ENCODE results near the gene LY86.

Gene LY86

DNA sequence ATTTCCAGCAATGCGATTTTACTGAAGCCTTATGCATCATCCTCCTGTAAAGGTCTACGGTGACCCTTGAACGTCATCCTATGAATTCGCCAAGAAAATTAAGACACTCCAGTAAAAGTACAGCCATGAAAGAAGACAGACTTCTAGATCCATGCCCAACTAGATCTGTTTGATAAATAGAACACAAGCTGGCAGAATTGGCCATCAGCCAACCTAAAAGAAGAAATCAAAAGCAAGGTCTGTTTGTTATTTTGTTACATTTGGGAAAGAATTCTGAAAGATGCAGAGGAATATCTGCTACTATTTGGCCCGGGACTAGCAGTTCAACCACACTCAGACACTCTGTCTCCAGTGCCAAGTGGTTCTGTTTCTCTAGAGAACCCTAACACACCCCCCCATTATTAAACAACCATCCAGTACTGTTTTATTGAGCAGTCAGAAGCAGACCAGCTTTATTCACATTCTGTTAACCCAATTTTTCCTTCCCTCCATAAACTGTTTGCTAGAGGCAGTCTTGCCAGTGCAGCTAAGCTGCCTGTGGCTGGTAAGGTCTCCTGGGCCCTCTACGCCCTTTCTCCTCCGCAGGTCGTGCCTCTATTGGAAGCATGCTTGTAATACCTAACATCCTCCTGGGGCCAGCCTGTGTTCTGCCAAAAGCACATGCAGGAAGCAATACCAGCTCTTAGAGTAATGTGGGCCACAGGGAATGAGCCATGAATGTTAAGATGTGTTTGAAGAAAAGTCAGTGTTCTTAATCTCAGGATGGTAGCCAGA is 30.7 kb downstream of the LY86 start:
- in situ Hi-C loops (cut with MboI; ENCODE audit: low sequenced_read_pairs), result no loop called here

DNA sequence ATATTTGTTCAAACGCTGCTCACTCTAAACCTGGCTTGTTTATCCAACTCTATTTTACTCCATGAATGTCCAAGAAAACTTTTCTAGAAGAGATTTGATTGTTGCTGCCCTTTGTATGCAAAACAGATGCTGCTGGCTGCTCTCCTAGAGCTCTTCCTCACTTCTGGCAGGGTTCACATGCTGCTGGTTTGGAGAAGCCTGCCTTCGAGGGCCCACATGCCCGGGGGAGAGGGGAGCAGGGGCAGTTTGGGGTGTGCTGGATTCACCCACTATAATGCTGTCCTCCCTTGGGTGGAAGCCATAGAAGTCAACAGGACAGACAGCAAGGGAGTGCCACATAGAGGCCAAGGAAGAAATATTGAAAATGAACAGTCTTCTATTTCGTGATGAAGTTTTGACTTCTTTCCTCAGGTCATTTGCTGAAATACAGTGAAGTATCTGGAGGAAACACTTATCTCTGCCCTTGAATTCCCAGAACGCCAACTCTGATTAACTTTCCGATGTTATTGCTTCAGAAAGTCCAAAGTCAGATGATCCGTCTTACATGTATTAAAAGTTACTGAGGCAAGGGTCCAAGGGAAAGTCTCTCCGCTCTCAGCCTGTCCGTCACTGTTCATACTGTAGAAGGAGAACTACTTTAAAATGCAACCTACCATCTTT is 32.4 kb downstream of the LY86 start:
- in situ Hi-C loops (cut with MboI; ENCODE audit: low sequenced_read_pairs), result no loop called here

DNA sequence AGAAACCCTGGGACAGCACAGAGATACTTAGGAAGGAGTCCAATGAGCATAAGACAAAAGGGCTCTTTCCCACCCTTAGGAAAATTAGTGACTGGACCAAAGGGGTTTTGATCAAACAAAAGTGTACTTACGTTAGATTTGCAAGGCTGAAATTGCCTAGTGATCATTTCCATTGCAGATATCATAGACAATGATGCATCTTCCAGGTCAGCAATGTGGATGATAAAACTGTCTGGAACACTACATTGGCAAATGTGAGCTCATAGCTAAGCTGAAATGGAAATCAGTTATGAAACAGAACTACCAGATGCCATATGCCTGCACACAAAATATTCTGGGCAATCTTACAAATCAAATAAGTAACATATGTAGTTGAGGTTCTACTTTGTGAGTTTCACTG is 34.0 kb downstream of the LY86 start:
- in situ Hi-C loops (cut with MboI; ENCODE audit: low sequenced_read_pairs), result no loop called here

DNA sequence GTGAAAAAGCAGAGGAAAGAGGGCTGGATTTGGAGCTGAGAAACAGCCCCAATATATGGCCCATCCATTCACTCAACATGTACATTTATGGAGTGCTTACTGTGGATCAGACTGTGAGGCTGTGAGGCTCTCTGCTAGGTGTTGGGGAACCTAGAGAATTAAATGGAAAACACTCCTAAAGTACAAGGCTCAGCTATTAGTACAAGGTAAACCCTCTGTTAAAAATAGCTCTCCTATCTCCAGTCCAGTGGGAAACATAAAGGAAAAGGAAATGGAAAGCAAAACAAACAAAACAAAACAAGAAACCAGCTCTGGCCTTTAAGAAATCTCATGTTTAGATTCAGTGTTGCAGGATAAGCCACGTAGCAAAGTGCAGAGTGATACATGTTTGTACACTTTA is 35.0 kb downstream of the LY86 start:
- in situ Hi-C loops (cut with MboI; ENCODE audit: low sequenced_read_pairs), result no loop called here

DNA sequence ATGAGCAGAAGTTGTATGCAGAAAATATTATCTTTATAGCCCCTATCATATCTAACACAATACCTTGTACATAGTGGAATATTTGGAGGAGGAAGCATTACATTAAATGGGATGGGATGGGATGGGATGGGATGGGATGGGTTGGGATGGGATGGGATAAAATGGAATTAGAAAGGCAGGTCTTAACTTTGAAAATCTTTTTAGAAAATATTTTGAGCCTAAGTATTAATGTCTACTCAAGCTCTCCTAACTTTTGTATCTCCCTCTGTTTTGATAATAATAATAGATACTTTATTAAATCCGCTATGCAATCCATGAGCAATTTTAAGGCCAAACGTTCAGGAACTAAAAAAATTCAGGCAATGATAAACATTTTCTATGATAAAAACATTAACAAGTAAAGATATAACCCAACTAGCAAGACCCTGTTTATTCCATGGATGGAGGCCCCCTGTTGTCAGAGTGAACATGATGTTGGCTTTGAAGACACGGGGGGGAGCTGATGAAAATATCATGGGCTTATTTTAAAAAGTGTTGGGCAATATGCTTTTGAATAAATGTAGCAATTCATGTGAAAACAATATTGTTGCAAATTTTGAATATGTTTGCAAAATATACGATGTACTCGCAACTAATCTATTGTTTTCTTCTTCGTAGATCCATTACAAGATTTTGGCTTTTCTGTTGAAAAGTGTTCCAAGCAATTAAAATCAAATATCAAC is 35.9 kb downstream of the LY86 start:
- in situ Hi-C loops (cut with MboI; ENCODE audit: low sequenced_read_pairs), result no loop called here

DNA sequence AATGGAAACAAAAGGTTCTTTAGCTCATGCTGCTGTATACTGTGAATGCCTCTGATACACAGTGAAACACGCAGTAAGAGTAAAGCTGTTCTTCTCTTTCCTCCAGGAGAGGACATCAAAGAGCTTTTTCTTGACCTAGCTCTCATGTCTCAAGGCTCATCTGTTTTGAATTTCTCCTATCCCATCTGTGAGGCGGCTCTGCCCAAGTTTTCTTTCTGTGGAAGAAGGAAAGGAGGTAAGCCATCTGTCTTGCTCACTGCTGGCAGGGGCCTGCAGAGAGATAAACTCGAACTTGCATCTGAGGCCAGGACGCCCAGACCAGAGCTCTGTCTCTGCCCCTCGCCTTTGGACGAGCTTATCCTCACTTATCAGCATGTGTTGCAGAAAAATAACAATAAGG is 37.7 kb downstream of the LY86 start:
- in situ Hi-C loops (cut with MboI; ENCODE audit: low sequenced_read_pairs), result no loop called here

DNA sequence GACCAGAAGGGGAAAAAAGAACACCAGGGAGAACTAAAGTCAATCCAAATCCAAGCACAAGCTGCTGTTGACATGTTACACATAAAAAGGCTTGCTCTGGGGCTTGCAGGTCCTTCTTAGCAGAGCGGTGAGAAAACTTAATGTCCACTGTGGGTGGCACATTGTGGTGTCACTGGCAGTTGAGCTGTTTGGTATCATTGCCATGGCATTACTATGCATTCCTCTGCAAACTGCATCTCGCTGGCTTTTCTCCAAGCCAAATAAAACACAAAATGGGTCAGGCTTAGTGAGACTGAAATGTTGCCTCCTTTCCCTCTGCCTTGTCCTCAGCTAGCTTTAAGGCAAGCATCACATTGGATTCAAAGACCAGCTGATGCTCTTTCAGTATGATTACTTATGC is 40.9 kb downstream of the LY86 start:
- in situ Hi-C loops (cut with MboI; ENCODE audit: low sequenced_read_pairs), result no loop called here

DNA sequence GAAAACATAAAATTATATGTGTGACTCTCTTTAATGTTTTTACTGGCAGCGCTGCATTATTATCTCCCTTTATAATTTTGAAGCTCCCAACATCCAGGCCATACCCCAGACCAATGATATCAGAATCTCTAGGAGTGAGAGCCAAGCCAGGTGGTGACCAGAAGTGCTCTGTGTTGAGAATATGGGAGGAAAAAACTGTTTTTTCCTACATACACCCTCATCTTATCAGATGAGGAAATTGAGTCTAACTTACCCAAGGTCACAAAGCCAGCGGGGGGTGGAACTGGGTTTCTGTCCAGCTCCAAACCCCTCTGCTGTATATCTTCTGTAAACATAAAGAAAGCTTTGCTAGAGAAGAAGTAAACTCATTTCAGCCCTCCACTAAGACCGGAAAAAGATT is 42.5 kb downstream of the LY86 start:
- in situ Hi-C loops (cut with MboI; ENCODE audit: low sequenced_read_pairs), result no loop called here

DNA sequence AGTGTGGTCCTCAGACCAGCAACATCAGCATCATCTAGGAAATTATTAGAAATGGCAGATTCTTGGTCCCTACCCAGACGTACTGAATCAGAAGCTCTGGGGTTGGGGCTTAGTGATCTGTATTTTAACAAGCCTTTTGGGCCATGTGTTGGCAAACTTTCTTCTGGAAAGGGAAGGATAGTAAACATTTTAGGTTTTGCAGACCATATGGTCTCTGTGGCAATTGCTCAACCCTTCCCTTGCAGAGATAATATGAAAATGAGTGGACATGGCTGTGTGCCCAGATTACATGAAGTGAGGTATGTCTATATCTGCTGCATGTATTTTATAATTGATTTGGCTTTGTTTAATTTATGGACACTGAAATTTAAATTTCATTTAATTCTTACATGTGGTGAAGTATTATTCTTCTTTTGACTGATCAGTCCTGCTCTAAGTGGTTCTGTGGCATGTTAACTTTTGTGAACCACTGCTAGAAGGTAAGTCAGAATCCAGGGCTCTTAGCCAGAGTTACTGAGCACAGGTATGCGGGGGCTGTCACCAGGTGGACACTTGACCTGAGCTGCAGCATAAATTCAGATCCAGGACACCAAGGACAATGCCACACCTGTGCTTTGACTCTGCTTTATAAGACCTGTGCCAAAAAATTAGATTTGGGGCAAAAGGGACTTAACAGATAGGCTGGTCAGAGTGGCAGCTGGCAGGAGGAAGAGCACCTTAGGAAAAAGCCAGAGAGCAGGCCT is 43.2 kb downstream of the LY86 start:
- in situ Hi-C loops (cut with MboI; ENCODE audit: low sequenced_read_pairs), result no loop called here

DNA sequence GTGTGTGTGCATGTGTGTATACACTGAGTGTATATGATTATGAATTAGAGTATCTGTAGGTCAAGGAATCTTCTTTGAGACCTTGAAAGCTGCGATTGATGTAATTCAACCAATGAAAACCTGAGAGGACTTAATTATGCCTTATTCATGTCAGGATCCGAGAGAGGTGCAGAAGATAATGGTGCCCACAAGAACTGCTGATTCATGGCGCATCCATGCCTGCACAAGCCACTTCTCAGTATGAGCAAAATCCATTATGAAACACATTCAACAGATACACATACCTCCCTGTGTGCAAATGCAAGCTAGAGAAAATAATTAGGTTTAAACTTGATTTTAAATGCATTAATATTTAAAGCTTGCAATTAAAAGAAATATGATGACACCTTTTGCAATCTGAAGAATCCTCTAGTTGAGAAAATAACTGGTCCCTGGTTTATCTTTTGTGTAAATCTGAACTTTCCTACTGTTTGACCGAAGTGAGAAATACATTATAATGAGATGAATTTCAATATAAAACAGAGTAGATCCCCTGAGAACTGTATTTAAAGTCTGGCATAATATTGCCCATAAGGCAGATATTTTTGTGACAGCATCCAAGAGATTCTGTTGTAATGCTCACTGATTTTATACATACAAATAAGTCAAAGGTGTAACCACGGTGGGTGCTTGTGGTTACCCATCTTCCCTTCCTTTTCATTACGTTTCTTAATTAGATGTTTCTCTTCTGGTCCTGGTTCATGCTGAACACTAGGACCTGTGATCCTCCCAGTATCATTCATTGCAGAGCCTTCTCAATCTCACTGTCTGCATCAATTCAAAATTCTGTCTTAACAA is 45.6 kb downstream of the LY86 start:
- in situ Hi-C loops (cut with MboI; ENCODE audit: low sequenced_read_pairs), result no loop called here

DNA sequence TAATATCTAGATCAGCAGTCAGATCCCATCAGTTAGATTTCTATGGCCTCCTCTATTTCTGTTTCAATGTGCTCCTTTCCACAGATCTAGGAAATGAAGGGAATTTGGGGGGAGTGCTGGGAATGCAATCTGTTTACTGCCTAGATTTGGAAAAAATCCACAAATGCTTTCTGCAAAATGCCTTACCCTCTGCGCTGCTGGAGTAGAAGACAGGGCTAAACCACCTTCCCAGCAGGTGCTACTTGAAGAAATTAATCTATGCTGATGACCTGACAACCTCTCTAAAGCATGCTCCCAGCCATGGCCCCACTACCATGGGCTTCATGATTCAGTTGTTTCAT is 46.2 kb downstream of the LY86 start:
- in situ Hi-C loops (cut with MboI; ENCODE audit: low sequenced_read_pairs), result no loop called here

DNA sequence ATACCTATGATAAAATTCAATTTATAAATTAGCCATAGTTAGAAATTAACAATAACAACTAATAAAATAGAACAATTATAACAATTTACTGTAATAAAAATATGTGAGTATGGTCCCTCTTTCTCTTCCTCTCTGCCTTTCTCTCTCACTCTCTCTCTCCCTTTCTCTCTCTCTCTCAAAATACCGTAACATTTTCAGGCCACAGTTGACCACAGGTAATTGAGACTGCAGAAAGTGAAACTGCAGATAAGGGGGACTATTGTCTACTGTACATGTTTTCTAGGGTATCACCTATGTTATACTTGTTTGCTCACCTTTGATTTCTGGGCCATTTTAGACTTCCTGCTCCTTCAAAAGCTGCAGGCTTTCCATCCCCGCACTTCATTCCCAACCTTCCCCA is 46.8 kb downstream of the LY86 start:
- in situ Hi-C loops (cut with MboI; ENCODE audit: low sequenced_read_pairs), result no loop called here

DNA sequence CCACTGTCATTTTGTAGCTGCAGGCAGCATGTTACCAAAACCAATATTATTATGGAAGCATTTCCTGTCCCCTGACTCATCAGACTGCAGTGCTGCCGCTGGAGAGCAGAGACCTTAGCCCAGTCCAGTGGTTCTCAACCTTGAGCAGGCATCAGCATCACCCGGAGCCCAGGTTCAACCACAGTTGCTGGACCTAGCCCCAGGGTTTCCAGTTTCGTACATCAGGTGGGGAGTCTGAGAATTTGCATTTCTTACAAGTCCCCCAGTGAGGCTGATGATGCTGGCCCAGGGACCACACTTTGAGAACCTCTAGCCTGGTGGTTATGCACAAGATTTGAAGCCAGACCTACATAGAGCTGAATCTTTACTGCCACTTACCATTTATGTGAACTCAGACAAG is 47.3 kb downstream of the LY86 start:
- in situ Hi-C loops (cut with MboI; ENCODE audit: low sequenced_read_pairs), result no loop called here

DNA sequence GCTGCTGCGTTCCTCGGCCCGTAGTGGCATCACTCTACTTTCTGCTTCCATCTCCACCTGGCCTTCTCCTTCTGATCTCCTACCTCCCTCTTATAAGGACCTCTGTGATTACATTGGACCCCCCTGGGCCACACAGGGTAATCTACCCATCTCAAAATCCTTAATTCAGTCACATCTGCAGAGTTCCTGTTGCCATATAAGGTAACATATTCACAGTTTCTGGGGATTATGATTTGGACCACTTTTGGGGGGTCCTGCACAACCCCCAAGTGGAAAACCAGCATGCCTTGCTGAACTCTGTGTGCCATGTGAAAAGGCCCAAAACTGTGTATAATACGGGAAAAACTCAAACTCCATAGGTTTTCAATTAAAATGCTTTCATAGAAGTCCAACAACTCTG is 51.1 kb downstream of the LY86 start:
- in situ Hi-C loops (cut with MboI; ENCODE audit: low sequenced_read_pairs), result no loop called here

DNA sequence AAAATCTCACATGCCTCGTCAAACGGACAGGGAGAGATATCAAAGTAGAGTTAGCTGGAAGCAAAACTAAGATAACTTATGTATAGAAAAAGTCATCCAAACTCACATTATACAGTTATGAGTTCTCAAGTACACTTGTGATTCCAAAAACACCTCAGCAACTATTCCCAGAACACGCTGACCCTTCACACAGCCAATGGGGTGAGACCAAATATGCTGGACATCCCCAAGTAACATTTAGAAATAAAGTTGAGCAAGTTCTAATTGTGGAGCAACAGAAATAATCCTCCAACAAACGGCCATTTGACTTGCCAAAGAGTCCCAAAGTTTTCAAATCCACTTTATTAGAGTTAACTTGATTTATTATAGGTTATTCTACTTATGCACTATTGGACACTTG is 52.4 kb downstream of the LY86 start:
- in situ Hi-C loops (cut with MboI; ENCODE audit: low sequenced_read_pairs), result no loop called here

DNA sequence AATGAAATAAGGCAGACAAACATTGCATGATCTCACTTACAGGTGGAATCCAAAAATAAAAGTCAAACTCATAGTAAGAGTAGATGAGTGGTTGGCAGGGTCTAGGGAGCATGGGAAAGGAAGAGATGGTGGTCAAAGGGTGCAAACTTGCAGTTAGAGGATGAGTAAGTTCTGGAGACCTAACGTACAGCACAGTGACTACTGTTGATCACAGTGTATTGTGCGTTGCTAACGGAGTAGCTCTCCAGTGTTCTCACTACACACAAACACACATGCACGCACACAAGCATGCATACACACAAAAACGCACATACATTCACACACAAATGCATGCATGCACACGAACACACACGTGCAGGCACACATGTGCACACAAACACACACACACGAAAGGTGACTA is 54.9 kb downstream of the LY86 start:
- in situ Hi-C loops (cut with MboI; ENCODE audit: low sequenced_read_pairs), result no loop called here

DNA sequence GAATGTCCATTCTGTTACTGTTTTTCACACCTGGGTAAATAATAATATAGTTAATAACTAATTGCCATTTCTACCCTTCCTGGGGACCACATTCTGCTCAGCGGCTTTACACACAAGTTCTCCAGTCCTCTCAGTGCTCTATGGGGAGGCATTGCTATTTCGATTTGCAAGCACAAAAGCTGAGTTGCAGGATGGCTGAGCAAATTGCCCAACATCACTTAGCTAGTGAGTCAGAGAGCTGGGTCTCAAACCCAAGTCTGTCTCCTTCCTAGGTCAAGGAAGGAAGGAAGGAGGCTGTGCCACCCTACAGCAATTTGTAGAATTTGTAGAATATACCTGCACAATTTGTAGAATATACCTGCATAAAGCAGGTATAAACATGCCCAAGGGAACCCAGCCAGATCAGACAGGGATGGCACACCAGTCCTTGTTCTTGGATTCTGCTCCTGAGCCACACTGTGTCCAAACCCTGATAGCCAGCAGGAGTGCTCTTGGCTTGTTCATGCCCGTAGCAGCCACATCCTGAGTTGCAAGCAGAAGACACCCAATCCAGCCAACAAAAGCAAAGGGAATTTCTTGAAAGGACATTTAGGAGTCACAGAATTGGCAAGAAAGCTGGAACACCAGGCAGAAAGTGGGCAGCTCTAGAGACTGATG is 56.9 kb downstream of the LY86 start:
- in situ Hi-C loops (cut with MboI; ENCODE audit: low sequenced_read_pairs), result no loop called here

DNA sequence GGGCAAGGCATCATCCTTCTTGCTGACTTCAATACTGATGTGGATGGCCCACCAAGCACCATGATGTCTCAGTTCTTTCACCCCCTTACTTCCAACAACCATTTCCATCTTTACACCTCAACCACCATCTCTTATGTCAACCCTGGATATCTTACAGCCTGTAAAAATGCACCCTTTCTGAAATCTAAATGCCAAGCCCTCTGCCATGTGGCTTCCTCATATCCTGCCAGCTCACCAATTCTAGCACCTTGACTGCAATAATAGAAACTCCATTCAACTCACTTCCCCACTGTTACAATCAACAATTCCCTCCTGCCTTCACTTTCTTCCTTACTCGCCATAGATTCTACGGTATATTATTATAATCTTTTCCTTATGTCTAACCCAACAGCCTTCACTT is 57.9 kb downstream of the LY86 start:
- in situ Hi-C loops (cut with MboI; ENCODE audit: low sequenced_read_pairs), result no loop called here

DNA sequence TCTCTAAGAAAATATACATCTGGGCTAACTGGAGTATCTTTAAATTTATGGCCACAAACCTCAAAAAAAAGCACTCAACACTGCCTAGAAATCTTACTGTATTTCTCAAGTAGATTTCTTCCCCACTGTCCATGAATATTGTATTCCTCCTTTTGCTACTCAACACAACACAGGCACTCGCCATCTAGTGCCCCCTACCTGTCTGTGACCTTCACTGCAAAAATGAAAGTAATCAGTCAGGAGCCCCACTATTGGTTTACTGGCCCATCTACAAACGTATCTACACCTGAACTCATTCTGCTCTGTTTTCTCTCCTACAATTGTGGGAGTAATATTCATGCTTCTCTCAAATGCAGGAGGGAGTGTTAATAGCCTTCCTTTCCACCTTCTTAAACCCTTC is 58.3 kb downstream of the LY86 start:
- in situ Hi-C loops (cut with MboI; ENCODE audit: low sequenced_read_pairs), result no loop called here

DNA sequence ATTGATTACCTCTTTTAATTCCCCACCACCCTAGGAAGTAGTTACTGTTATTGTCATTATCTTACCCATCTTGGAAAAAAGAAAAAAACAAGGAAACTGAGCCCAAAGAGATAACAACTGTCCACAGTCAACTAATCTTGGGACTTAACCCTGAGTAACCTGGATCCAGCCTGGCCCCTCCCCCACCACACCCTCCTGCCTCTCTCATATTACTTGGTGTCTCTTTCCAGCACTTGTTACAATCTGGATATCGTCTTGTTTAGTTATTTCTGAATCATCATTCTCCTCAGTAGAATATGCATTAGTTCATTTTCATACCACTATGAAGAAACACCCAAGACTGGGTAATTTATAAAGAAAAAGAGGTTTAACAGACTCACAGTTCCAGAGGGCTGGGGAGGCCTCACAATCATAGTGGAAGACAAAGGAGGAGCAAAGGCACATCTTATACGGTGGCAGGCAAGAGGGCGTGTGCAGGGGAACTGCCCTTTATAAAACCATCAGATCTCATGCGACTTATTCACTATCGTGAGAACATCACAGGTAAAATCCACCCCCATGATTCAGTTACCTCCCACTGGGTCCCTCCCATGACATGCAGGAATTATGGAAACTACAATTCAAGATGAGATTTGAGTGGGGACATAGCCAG is 60.3 kb downstream of the LY86 start:
- in situ Hi-C loops (cut with MboI; ENCODE audit: low sequenced_read_pairs), result no loop called here
